Osteoblast (primary cell): Measurements from ENCODE around the gene CDH10. TPM values are rescaled to one million over a fixed set of nuclear protein-coding genes. Genes with fewer than 3 reads are reported as not detected.

Source experiments
- DNase-seq: peaks from one replicate; pipeline ENCODE4 v3.0.0; 2011; ENCODE audit warnings: low spot score, mixed read lengths; ENCODE audit not compliant: insufficient read length; ENCODE audit errors: missing footprints
- H2AFZ ChIP-seq: 2 replicates; pipeline ENCODE4 v1.6.0; 2011; ENCODE audit warnings: mild to moderate bottlenecking, low read length
- H3K27ac ChIP-seq: 2 replicates; pipeline ENCODE4 v1.5.1; 2011; ENCODE audit warnings: mild to moderate bottlenecking, low read depth, low read length, moderate library complexity
- H3K27me3 ChIP-seq: 2 replicates; pipeline ENCODE4 v1.6.0; 2012; ENCODE audit warnings: mild to moderate bottlenecking, control low read depth, inconsistent platforms, low read length, moderate library complexity; ENCODE audit not compliant: insufficient read depth
- H3K36me3 ChIP-seq: 2 replicates; pipeline ENCODE4 v1.5.1; 2011; ENCODE audit warnings: mild to moderate bottlenecking, low read length, control low read depth, moderate library complexity; ENCODE audit not compliant: insufficient read depth
- H3K4me1 ChIP-seq: 2 replicates; pipeline ENCODE4 v1.5.1; 2011; ENCODE audit warnings: mild to moderate bottlenecking, low read length, control low read depth, moderate library complexity; ENCODE audit not compliant: insufficient read depth
- H3K4me2 ChIP-seq: 2 replicates; pipeline ENCODE4 v1.6.0; 2011; ENCODE audit warnings: mild to moderate bottlenecking, low read length; ENCODE audit not compliant: insufficient read depth
- H3K4me3 ChIP-seq: fragments of 200-600 bp; sonication (generic); 3 replicates; pipeline ENCODE4 v1.5.1; 2012; ENCODE audit warnings: mild to moderate bottlenecking, low read length, inconsistent platforms; ENCODE audit not compliant: insufficient read depth
- H3K79me2 ChIP-seq: 2 replicates; pipeline ENCODE4 v1.6.0; 2012; ENCODE audit warnings: mild to moderate bottlenecking, low read length, control low read depth, inconsistent platforms; ENCODE audit not compliant: insufficient read depth
- H3K9me3 ChIP-seq: 2 replicates; pipeline ENCODE4 v1.5.1; 2011; ENCODE audit warnings: low read depth, low read length, control low read depth
- H4K20me1 ChIP-seq: 2 replicates; pipeline ENCODE4 v1.6.0; 2012; ENCODE audit warnings: mild to moderate bottlenecking, low read length, control low read depth; ENCODE audit not compliant: insufficient read depth
- CTCF ChIP-seq: IDR thresholded peaks from 2 replicates; pipeline ENCODE4 v1.5.1; 2011; ENCODE audit warnings: mild to moderate bottlenecking, low read depth, low read length, moderate library complexity; ENCODE audit errors: extremely low read depth
- total RNA-seq: library from RNA; depleted of rRNA; stranded (reverse); fragments of >200 nt; gene quantifications from 2 replicates; pipeline ENCODE4 v1.2.3, GENCODE V29; 2012

The CDH10 gene
- total RNA-seq, 1 donor = not detected

- Histone ChIP-seq H4K20me1 (no peaks in the 10 kb centered on the region), H3K27me3 (no peaks in the 10 kb centered on the region), H3K4me2 (no peak overlapping the region), H3K4me3 (no peak overlapping the region), H3K9me3 (no peaks in the 10 kb centered on the region), H3K36me3 (no peaks in the 10 kb centered on the region), H3K4me1 (no peaks in the 10 kb centered on the region), H3K79me2 (no peaks in the 10 kb centered on the region), H3K27ac (no peak overlapping the region), H2AFZ (no peak overlapping the region)
- no peak for TF ChIP-seq CTCF
- DNase-seq = no peak
These were observed 898 bp downstream of the CDH10 start for GRCh38 chr5:24643880-24644279.

DNA sequence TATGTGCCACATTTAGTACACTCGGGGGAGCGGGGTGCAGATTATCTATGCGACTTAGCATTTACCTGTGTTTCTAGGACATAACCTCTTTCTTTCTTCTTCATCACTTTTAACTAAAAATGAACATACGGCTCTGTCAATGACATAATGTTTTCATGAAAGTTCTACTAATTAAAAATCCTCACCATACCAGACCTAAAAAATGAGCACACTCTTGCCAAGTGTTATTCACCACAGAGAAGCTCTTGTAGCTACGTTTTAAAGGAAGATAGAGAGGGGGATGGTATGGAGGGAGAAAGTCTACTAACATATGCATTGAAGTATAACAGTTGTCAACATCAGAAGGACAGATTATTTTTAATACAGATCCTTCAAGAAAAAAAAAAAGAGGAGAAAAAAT, 1.6 kb downstream of the CDH10 start:
- Histone ChIP-seq H3K4me1 (no peaks in the 10 kb centered on the region), H2AFZ (no peak overlapping the region), H4K20me1 (no peaks in the 10 kb centered on the region), H3K9me3 (no peaks in the 10 kb centered on the region), H3K79me2 (no peaks in the 10 kb centered on the region), H3K4me3 (no peak overlapping the region), H3K27ac (no peak overlapping the region), H3K36me3 (no peaks in the 10 kb centered on the region), H3K27me3 (no peaks in the 10 kb centered on the region), H3K4me2 (no peak overlapping the region)
- no peak for DNase-seq
- no peak for TF ChIP-seq CTCF

DNA sequence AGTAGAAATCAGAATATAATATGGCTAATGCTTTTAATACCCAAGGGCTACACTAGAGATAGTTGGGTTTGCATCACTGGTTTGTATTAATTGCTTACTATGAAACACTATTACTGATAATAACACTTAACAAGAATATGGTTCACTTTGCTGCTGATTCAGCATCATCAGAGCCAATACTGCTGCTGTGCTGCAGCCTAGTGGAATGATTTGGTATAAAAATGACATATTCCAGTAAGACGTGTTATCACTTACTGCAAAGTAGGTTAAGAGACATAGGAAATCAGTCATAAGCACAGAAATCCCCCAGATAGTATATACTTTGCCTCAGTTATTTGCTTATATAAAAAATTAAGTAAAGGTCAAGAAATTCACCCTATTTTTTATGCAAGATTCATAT, 2.8 kb downstream of the CDH10 start:
- Histone ChIP-seq H2AFZ (no peak overlapping the region), H3K36me3 (no peaks in the 10 kb centered on the region), H3K27me3 (no peaks in the 10 kb centered on the region), H4K20me1 (no peaks in the 10 kb centered on the region), H3K4me1 (no peaks in the 10 kb centered on the region), H3K27ac (no peak overlapping the region), H3K79me2 (no peaks in the 10 kb centered on the region), H3K4me2 (no peak overlapping the region), H3K9me3 (no peaks in the 10 kb centered on the region), H3K4me3 (no peak overlapping the region)
- no peak for DNase-seq
- TF ChIP-seq CTCF = peak; percentile 9

GRCh38 chr5:24635209-24635608, 9.6 kb downstream of the CDH10 start:
- no peak for DNase-seq
- Histone ChIP-seq H3K27ac (no peak overlapping the region), H3K36me3 (no peaks in the 10 kb centered on the region), H2AFZ (no peak overlapping the region), H4K20me1 (no peaks in the 10 kb centered on the region), H3K27me3 (no peaks in the 10 kb centered on the region), H3K4me2 (no peak overlapping the region), H3K9me3 (no peaks in the 10 kb centered on the region), H3K79me2 (no peaks in the 10 kb centered on the region), H3K4me3 (no peak overlapping the region), H3K4me1 (no peaks in the 10 kb centered on the region)
- TF ChIP-seq CTCF = no peak
